ENCODE measurements around the gene LYPD6B.

LYPD6B gene

DNA sequence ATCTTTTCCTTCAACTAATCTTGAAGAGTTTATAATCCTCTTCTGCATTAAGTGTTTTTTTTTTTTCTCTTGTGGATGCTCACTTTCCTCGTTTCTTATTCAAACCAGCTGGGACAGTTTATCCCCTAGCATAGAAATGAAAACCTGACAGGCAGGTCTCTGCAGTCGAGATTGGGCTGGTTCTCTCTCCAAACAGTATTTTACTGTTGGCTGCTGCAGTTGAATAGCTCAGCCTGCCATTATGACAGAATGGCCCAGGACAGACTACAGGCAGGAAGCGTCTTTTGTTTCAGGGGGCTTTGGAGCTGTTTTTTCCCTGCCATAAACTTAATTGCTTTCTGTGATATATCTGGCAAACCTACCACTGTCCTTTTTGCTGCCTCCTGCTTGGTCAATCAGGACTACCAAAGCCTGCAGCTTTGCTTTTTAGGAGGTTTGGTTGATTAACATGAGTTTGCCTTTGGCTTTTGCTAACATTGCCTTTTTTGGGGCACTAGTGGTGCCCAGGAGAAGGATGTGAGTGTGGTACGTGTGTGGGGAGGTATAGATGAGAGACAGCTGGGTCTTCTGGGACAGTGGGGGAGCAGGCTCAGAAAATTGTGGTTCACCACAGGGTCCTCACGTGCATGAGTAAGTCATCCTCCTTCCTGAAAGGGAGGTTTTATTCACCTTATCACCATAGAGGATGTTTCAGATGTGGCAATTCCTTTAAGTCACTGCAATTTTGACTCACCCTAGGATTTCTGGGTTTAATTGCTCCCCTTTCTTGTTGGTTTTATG, 128.7 kb downstream of the LYPD6B start:
- peak; percentile 22 for DNase-seq

DNA sequence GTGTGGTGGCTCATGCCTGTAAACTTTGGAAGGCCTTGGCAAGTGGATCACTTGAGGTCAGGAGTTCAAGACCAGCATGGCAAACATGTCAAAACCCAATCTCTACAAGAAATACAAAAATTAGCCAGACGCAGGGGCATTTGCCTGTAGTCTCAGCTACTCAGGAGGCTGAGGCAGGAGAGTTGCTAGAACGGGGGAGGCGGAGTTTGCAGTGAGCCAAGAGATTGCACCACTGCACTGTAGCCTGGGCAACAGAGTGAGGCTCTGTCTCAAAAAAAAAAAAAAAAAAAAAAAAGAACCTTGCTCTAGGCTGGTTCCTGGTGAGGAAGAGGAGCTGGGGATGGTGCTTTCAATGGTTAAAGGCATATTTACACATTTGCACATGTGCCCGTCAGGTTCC, 129.4 kb downstream of the LYPD6B start:
- DNase-seq, result no peak

DNA sequence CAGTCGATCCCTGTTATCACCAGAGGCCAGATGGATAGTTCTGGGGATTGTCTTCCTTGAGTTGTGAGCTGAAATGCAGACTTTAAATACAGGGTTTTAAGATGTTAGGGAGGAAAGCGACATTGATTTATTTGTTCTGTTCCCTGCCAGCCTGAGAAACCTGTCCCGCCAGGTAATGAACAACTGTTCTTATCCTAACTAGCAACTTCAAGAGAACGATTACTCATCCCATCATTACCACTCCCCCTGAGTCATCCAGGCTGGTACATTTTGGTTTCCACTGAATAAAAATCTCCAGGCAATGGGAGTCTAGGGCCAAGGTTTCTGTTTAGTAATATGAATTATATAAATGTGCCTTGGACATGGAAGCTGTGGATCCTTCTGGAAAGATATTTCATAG, 131.2 kb downstream of the LYPD6B start:
- no peak for DNase-seq

DNA sequence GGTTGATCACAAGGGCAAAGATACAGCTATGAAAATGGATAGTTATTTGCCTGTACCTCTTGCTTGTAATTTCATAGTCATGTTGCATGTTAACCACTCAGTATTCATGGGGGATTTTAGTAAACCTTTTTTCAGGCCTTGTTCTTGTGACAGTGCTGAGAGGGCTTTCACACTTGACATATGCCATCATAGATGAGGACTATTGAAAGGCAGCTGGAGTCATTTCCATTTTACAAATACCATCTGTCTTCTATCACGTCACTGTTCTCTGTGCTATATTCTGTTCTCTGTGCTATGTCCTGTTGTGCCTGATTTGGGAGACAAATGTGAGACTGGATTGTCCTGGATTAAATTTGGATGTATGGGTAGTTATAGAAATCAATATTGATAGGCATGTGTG, 131.7 kb downstream of the LYPD6B start:
- DNase-seq, result no peak

DNA sequence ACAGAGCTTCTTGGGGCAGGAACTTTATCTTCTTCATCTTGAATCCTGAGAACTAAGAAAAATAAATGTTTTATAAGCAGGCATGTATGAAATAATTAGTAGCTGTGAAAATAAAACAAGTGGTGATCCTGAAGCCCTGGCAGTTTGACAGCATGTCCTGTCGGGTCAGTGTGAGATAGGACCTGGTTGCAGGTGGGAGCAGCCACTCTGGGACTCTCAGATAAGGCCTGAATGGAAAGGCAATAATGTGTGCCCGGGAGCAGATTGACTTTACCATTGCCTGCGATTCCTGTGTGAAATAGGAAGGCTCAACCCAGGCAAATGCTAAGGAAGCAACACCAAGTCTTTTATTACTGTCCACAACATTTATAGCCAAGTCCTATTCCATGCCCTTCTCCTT, 132.4 kb downstream of the LYPD6B start:
- DNase-seq, result no peak

DNA sequence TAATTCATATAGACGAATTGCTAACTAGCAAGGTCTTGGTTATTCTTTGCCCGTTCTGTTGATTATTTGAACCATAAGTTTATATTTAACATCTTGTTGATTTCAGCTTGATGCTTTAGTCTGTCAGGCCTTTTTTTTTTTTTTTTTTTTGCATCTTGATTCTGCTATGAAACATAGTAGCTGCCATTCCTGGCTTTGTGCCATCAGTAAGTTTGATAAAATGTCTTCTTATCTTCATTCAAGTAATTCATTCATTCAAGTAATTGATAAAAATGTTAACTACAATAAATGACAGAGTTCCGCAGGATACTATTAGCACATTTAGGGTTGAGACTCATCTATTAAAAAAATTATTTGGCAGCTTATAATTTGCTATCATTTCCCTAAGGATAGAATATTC, 134.7 kb downstream of the LYPD6B start:
- no peak for DNase-seq

DNA sequence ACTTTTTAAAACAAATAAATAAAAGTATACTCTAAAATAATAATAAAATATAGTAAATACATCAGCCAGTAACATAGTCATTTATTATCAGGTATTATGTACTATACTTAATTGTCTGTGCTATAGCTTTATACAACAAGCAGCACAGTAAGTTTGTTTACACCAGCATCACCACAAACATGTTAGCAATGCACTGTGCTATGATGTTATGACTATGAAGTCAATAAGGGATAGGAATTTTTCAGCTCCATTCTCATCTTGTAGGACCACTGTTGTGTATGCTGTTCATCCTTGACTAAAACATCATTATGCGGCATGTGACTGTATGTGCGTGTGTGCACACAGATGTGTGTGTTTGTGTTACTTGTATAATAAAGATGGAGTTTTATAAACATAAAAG, 137.5 kb downstream of the LYPD6B start:
- no peak for DNase-seq

DNA sequence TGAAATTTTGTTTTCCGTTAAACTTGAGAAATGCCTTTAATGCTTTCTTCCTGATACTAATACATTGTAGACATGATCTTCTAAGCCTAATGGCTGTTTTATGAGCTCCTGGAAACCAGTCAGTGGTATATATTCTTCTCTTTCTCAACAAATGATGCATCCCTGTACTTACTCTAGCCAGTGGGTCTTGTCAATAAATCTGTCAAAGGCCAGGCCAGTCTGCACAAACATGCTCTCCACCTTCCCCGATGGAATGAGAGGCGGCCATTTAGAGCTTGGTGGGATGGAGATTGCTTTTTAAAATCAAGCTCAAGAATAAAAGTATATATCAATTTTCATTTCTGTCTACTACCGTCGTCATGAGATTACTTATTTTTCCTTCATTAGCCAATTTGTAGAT, 140.1 kb downstream of the LYPD6B start:
- DNase-seq, result no peak

DNA sequence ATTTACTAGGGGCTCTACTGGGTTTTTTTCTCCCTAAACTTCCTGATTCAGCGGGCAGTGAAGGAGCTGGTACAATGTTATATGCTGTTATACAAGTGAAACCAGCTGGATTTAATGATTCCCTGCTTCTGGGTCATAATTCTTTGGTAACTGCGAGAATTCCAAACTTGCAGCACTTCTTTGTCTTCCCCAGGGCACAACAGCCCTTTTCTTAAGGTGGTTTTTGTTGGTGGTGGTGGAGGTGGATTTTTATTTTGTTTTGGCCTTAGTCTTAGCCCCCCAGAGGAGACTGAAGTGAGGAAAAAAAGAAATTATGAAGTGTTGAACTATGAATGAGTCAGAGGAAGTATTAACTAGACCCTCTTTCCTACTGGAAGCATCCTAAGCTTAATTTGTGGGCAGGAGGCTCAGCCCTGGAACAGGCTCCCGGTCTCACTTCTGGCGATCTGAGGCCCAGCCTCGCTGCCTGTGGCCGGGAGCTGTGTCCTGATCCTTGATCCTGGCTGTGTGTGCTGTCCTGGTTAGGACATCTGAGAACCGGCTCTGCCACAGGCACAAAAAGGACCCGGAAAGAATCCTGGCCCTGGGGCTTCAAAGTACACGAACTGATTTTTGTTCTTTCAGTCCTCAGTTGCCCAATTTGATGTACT, 141.9 kb downstream of the LYPD6B start:
- DNase-seq, result no peak

DNA sequence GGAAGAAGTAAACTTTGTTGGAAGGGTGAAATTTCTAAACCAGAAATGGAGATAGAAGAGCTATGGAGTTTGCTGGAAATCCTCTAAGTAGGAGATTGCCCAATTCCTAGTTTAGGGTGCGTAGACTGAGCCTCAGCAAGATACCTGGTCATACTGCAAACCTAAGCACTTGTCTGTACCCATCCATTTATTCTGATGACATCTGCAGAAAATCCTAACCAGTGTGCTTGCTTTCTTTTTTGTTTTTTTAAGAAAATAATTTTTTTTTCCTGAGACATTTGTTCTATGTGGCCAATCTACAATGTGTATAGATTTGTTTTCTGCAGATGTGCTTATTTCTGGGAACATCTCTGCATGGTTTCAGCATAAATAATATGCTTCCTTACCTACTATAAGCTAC, 144.7 kb downstream of the LYPD6B start:
- no peak for DNase-seq

DNA sequence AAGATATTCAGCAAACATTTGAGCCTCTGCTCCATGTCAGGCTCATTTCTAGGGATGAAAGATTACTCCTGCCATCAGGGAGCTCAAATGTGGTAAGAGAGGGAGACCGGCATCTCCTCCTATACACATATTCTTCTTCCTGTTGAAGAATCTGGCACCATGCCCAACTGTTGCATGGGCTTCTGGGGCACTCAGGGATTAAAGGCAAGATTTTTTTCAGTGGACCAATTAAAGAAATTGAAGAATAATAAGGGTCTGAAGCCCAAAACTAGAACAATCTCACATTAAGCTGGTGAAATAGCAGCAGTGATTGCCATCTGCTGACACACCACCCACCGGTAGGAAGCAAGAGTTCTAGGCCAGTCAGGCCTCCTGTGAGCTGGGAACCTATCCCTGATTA, 146.5 kb downstream of the LYPD6B start:
- DNase-seq, result no peak

DNA sequence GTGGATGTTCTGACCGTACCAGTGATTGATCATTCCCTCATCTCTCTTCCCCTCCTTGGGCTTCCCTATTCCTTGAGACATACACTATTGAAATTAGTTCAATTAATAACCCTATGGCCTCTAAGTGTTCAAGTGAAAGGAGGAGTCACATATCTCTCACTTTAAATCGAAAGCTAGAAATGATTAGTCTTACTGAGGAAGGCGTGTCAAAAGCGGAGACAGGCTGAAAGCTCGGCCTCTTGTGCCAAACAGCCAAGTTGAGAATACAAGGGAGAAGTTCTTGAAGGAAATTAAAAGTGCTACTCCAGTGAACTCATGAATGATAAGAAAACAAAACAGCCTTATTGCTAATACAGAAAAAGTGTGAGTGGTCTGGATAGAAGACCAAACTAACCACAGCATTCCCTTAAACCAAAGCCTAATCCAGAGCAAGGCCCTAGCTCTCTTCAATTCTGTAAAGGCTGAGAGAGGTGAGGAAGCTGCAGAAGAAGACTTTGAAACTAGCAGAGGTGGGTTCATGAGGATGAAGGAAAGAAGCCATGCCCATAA, 147.5 kb downstream of the LYPD6B start:
- no peak for DNase-seq

DNA sequence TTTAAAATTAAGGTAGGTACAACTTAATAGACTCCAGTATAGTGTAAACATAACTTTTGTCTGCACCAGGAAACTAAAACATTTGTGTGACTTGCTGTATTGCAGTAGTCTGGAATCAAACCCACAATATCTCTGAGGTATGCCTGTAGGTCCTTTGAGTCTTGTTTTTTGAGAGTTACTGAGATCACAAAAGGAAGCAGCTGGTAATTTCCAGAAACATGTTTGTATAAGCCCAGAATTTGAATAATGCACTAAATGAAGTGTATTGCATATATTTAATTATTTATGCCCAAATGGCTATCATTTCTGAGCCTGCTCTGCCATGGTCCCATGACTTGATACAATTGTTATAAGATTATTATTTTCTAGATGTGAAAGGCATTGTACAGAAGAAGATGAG, 148.6 kb downstream of the LYPD6B start:
- DNase-seq, result no peak

DNA sequence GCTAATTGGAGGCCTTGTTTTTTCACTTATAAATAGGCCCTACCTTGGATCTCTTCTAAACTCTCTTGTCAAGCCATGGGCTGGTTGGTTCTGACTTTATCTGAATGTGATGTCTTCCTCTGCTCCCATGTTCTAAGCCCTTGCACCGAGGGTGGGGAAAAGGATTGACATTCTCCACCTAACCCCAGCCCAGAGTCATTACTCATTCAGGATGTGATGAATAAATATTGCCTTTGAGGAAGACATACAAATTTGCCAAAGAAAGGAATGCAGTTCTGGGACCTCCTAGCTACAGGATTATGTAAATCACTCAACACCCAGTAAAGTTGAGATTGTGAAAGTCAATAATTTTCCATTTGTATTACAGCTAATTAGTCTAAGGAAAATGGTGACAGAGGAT, 149.8 kb downstream of the LYPD6B start:
- no peak for DNase-seq

DNA sequence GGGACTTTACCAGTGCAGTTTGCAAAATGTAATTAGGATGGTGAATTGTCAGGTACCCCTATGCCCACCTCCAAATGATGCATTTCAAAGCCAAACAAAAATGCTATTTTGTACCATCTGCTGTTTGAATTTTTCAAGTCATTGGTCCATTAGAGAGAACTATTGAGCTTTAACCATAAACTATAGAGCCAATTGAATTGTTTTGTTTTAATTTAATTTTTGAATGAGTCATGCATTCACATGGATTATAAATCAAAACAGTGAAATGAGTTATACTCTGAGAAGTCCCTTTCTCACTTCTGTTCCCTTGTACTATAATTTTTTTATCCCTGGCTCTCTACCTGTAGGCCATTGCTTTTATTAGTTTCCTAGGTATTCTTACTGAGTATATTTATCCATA, 151.3 kb downstream of the LYPD6B start:
- DNase-seq, result no peak

DNA sequence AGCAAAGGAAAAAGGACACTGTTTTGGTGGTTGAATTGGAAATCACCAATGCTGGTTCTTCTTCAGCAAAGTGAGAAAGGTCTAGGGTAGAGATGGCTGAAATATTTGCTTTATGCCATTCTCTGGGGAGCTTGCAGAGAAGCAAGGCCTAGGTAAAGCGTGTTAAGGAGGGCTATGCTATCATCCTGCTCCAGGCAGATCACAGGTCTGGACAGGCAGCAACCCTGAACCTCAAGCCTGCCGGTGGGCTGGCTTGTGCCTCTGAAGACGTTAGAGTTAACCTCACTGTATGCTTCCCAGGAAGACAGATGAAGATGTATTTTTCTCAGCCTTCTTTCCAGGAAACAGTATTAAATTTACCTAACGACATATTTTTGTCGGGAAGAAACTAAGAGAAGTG, 153.4 kb downstream of the LYPD6B start:
- DNase-seq, result no peak

DNA sequence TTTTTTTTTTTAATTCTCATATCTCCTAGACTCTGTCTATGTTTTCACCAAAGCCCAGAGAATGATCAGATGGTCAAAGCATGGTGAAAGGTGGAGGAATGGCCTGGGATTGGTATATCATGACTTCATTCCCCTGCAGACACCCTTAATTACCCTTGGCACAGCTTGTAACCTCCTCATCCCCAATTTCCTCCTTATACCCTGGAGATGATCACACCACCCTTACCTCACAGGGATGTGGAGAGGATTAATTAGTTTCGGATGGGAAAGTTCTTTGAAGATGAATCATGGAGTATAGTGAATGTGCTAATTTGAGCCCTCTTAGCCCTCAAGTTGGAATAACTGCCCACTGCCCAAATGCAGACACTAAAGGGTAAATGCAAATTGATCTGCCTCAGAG, 153.9 kb downstream of the LYPD6B start:
- no peak for DNase-seq

DNA sequence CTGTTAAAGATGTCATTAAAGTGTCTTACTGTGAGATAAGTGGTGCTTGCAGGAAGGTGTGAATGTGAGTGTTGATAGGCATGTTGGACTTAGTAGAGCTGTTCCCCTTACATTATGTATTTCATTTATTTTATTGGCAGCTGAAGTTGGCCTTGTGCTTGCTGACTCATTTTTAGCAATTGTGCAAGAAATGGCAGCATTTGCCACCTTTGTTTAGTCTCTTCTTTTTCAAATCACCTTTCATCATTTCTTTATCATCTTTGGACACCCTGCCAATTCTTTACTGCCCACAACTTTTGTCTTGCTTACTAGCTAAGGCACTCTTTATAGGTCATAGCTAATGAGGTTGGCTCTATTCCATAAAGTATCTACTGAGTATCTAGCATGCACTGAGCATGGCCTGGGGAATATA, 161.6 kb downstream of the LYPD6B start:
- DNase-seq, result no peak

DNA sequence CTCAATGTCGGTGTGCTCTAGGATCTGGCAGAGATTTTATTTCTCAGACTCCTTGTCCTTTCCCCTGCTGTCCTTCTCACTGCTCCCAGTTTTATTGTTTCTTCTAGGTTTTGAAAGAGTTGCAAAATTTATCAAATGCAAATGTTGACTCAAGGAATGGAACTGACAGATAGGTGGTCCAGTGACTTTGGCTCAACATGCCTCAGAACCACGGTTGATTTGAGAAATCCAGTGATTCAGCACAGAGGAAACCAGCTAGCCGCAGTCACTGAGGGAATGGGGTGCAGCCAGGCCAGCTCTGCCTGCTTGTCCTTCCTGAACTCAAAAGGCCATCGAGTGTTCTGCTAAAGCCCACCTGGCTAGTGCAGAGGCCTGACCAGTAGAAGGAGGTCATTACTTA, 166.2 kb downstream of the LYPD6B start:
- DNase-seq, result no peak

DNA sequence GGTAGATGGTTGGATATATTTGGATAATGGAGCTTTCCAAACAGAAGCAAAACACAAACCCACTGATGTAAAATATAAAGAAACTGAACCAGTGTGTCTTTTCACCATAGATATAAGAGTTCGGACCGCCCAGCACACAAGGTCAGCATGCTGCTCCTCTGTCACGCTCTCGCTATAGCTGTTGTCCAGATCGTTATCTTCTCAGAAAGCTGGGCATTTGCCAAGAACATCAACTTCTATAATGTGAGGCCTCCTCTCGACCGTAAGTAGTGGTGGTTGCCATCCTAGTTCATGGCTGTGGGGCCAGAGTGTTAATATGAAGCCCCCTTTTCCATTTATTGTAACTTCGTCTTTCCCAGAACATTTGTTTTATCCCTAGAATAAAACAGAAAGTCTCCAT, 166.6 kb downstream of the LYPD6B start:
- no peak for DNase-seq

DNA sequence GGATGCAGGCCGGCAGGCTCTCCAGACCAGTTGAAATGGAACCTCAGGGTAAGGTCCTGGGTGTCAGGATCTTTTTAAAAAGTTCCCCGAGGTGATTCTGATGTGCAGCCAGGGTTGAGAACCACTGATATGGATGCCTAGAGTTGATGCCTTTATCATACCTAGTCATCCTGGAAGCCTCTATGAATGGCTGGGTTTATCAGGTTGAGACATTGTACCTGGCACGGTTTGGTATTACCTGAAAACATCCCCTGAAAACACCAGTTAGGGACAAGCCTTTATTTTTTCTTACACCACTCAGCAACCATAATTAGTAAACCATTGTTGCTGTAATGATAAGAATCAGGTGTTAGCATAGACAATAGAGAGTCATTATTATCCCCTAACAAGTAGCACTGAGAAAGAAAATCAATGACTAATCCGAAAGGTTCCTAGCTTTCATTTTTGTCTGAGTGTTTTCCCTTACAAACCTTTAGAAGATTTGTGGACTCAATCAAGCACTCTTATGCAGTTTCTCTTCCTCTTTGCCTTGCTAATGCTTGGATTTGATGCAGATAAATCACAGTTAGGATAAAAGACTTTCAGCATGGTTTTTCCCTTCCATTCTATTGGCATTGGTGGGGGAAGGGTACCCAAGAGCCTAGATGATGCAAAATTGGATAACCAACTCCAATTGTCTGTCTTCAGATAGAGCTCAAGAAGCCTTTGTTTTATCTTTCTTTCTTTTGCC, 175.4 kb downstream of the LYPD6B start:
- DNase-seq, result no peak

DNA sequence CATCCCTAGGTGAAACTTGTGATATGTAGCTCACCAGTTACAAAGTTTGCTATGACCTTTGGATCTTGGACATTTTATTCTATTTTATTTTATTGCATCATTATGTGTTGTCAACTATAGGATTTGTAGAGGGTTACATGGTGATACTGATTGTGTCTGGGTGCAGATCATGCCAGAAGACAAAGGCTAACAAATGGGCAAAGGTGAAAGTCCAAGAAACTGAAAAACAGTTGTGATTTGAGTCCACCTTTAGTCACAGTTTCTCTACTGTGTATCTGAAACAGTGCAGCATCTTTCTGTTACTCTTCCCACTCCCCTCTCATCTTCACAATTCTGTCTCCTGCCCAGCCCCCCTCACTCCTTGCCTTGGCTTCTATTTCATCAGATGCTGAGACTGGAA, 180.0 kb downstream of the LYPD6B start:
- DNase-seq, result no peak

DNA sequence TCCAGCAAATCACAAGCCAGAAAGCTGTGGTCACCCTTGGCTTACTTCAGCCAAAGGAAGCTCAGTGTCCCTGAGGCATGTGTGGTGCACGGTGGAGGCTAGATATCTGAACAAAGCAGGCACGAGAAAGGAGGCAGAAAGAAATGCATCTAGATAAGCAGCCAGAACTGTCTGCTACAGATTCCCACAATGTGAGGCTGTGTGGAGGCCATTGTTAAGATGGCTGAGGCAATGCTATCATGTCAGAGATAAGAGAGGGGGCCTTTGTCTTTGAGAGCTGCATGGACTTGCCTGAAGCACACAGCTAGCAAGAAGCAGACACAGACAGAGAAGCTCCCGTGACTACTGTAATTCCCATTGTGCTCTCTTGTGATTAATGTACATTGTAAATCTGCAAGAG, 181.4 kb downstream of the LYPD6B start:
- no peak for DNase-seq

DNA sequence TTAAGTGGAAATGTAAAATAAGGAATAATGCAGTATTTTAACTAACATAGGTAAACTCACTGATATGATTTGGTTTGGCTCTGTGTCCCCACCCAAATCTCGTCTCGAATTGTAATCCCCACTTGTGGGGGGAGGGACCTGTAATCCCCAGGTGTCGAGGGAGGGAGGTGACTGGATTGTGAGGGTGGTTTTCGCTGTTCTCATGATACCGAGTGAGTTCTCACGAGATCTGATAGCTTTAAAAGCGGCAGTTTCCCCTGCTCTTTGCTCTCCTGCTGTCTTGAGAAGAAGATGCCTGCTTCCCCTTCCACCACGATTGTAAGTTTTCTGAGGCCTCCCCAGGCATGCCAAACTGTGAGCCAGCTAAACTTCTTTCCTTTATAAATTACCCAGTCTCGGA, 182.5 kb downstream of the LYPD6B start:
- no peak for DNase-seq
